ENCODE results near the gene NPAS3.

DNA sequence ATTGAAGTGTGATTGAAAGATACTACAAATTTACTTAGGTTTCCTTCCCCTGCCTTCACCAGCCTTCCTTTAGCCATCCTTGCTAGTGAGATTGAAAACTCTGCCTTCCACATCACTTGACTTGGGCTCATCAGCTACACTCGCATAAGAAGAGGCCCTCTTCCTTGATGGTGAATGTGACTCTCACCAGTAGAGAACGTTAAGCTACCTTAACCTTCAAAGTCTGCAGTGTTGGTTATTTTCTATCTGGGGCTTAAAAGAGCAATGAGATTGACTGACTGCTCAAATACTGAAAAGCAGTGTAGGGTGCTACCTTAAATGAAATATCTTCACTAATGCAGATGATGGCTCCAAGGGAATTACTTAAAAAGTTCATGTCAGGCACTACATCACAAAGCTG lies 740.3 kb downstream of the NPAS3 start:
- TF ChIP-seq POLR2A (IDR thresholded peaks at IDR 0.05; ENCODE audit: low read depth, low read length) = no peak
- TF ChIP-seq, protein P1, sequence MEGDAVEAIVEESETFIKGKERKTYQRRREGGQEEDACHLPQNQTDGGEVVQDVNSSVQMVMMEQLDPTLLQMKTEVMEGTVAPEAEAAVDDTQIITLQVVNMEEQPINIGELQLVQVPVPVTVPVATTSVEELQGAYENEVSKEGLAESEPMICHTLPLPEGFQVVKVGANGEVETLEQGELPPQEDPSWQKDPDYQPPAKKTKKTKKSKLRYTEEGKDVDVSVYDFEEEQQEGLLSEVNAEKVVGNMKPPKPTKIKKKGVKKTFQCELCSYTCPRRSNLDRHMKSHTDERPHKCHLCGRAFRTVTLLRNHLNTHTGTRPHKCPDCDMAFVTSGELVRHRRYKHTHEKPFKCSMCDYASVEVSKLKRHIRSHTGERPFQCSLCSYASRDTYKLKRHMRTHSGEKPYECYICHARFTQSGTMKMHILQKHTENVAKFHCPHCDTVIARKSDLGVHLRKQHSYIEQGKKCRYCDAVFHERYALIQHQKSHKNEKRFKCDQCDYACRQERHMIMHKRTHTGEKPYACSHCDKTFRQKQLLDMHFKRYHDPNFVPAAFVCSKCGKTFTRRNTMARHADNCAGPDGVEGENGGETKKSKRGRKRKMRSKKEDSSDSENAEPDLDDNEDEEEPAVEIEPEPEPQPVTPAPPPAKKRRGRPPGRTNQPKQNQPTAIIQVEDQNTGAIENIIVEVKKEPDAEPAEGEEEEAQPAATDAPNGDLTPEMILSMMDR (IDR thresholded peaks at IDR 0.05; ENCODE audit: extremely low read depth in 1 of 2, insufficient read depth in 1 of 2, low read depth in 1 of 2, low read length in 2 of 2) = no peak
- TF ChIP-seq JUN (IDR thresholded peaks at IDR 0.05; ENCODE audit: borderline replicate concordance, insufficient read depth, insufficient read length, low read depth) = no peak
- no peak for TF ChIP-seq EZH2 (IDR thresholded peaks at IDR 0.05; ENCODE audit: borderline replicate concordance, low read depth, low read length, severe bottlenecking)
- TF ChIP-seq POLR2AphosphoS5 (IDR thresholded peaks at IDR 0.05; ENCODE audit: insufficient read depth, low read depth, low read length) = no peak
- TF ChIP-seq, protein P2, sequence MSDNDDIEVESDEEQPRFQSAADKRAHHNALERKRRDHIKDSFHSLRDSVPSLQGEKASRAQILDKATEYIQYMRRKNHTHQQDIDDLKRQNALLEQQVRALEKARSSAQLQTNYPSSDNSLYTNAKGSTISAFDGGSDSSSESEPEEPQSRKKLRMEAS (IDR thresholded peaks at IDR 0.05; ENCODE audit: insufficient read depth, insufficient read length) = no peak
- no peak for TF ChIP-seq FOS (IDR thresholded peaks at IDR 0.05; ENCODE audit: borderline replicate concordance, insufficient read depth, low read length)
- TF ChIP-seq MYC (IDR thresholded peaks at IDR 0.05; ENCODE audit: low read depth, low read length) = no peak
- TF ChIP-seq GATA2 (IDR thresholded peaks at IDR 0.05; ENCODE audit: insufficient read depth, insufficient read length, low read depth, low read length) = no peak

All from endothelial cell of umbilical vein (primary cell).